ENCODE results near the gene COQ10B. TPM values are rescaled to one million over a fixed set of nuclear protein-coding genes. Genes with fewer than 3 reads are reported as not detected.

The COQ10B gene
- total RNA-seq, 4 donors from 2014 or later, result 21.5 to 28.1 (median 27.1) TPM

GRCh38 chr2:197487385-197487784 is 34.0 kb downstream of the COQ10B start:
- WGBS, 2 donors, result 48 to 92% methylated on average over 4 of the region's 4 CpGs
- intact Hi-C loops (cut with DNase I; ENCODE audit: low total_unique reads), result no loop called here
- no peak overlapping the region for H3K4me3 ChIP-seq (ENCODE audit: low read depth, poor library complexity, severe bottlenecking)
- TF ChIP-seq POLR2A (IDR thresholded peaks at IDR 0.05), result no peak
- TF ChIP-seq, protein P1, sequence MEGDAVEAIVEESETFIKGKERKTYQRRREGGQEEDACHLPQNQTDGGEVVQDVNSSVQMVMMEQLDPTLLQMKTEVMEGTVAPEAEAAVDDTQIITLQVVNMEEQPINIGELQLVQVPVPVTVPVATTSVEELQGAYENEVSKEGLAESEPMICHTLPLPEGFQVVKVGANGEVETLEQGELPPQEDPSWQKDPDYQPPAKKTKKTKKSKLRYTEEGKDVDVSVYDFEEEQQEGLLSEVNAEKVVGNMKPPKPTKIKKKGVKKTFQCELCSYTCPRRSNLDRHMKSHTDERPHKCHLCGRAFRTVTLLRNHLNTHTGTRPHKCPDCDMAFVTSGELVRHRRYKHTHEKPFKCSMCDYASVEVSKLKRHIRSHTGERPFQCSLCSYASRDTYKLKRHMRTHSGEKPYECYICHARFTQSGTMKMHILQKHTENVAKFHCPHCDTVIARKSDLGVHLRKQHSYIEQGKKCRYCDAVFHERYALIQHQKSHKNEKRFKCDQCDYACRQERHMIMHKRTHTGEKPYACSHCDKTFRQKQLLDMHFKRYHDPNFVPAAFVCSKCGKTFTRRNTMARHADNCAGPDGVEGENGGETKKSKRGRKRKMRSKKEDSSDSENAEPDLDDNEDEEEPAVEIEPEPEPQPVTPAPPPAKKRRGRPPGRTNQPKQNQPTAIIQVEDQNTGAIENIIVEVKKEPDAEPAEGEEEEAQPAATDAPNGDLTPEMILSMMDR (IDR thresholded peaks at IDR 0.05), result no peak
- no peak for DNase-seq (ENCODE audit: low spot score in 2 of 2)

GRCh38 chr2:197495433-197496134 is 42.2 kb downstream of the COQ10B start:
- TF ChIP-seq, protein P1 (IDR thresholded peaks at IDR 0.05), result no peak
- TF ChIP-seq POLR2A (IDR thresholded peaks at IDR 0.05), result no peak
- H3K4me3 ChIP-seq (ENCODE audit: low read depth, poor library complexity, severe bottlenecking), result no peak overlapping the region
- WGBS, 2 donors, result 87 to 89% methylated on average over 2 of the region's 2 CpGs
- intact Hi-C loops (cut with DNase I; ENCODE audit: low total_unique reads), result loop anchor here (10.0 kb wide), 1 partner anchor 209 kb away; the partner anchor contains the start of gene MARS2
- no peak for DNase-seq (ENCODE audit: low spot score in 2 of 2)

- no peak for DNase-seq (ENCODE audit: low spot score in 2 of 2)
- H3K4me3 ChIP-seq (ENCODE audit: low read depth, poor library complexity, severe bottlenecking), result no peak overlapping the region
- TF ChIP-seq, protein P1 (IDR thresholded peaks at IDR 0.05), result no peak
- no peak for TF ChIP-seq POLR2A (IDR thresholded peaks at IDR 0.05)
- intact Hi-C loops (cut with DNase I; ENCODE audit: low total_unique reads), result loop anchor here (10.0 kb wide), 1 partner anchor 208 kb away; the partner anchor contains the start of gene MARS2
These were observed 43.3 kb downstream of the COQ10B start for GRCh38 chr2:197496695-197497094.

DNA sequence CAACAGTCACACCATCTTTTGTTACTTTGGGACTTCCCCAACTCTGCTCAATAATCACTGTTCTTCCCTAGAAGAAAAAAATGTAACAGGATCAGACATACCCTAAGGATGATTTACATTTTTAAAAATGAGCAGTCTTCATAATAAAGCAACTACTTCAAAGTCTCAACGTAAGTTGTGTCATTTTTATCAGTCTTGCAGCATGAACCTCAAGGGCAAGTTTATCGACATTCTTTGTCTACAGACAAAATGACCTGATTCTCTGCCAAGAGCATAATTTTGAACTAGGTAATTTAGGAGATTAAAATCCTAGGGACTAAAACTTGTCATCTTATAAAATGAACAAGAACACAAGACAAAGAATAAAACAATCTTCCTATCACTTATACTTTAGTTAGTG is 44.0 kb downstream of the COQ10B start:
- intact Hi-C loops (cut with DNase I; ENCODE audit: low total_unique reads), result loop anchor here (10.0 kb wide), 1 partner anchor 207 kb away; the partner anchor contains the start of gene MARS2
- no peak for DNase-seq (ENCODE audit: low spot score in 2 of 2)
- WGBS, 2 donors, result 32 to 35% methylated on average over 2 of the region's 2 CpGs
- TF ChIP-seq POLR2A (IDR thresholded peaks at IDR 0.05), result no peak
- TF ChIP-seq, protein P1 (IDR thresholded peaks at IDR 0.05), result no peak
- H3K4me3 ChIP-seq (ENCODE audit: low read depth, poor library complexity, severe bottlenecking), result no peak overlapping the region

DNA sequence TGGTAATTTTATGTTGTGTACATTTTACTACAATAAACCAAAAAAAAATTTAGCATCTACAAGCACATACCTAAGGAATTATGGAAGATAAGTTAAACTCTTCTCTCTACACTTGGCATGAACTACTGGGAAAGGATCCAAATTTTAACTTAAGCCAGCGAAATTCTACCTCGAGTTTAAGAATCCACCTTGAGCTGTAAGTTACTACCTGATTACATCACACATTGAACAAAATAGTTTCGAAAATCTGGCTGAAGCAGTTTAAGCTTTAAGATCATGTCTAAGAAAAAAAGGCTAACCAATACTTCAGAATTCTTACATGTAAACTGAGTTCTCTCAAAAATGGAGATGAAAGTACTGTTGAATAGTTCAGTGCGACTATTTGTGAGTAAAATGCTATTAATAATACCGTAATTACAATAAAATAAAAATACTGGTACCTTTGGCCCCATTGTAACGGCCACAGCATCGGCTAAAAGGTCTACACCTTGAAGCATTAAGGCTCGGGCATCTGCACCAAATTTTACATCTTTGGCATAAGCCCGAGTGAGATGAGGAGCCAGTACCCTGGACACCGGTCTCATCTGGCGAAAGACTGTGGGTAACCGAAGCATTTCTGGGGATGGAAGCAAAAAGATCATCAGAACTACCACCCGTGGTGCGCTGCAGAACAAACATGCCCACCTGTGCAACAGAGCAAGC is 45.0 kb downstream of the COQ10B start:
- WGBS, 2 donors, result 7 to 8% methylated on average over 14 of the region's 14 CpGs
- intact Hi-C loops (cut with DNase I; ENCODE audit: low total_unique reads), result loop anchor here (10.0 kb wide), 1 partner anchor 206 kb away; the partner anchor contains the start of gene MARS2
- no peak for TF ChIP-seq POLR2A (IDR thresholded peaks at IDR 0.05)
- TF ChIP-seq, protein P1 (IDR thresholded peaks at IDR 0.05), result no peak
- peak overlapping the region; percentile 81 for H3K4me3 ChIP-seq (ENCODE audit: low read depth, poor library complexity, severe bottlenecking)
- DNase-seq (ENCODE audit: low spot score in 2 of 2), result no peak
